H9 (cell line): ENCODE data around the gene BRMS1. TPM values are rescaled to one million over a fixed set of nuclear protein-coding genes. Genes with fewer than 3 reads are reported as not detected.

Source experiments
- DNase-seq: peaks from one replicate; pipeline ENCODE4 v3.0.0-alpha.2; 2017
- H2AFZ ChIP-seq: one replicate; pipeline ENCODE4 v1.6.1; 2013; ENCODE audit warnings: mild to moderate bottlenecking, low read length, control low read depth, moderate library complexity
- H2AK5ac ChIP-seq: 2 replicates; pipeline ENCODE4 v1.6.1; 2013; ENCODE audit warnings: low read length, control low read depth, mixed read lengths; ENCODE audit not compliant: insufficient read length
- H2BK120ac ChIP-seq: one replicate; pipeline ENCODE4 v1.6.1; 2013; ENCODE audit warnings: low read depth, mild to moderate bottlenecking, low read length, control low read depth, inconsistent platforms; ENCODE audit not compliant: poor library complexity, severe bottlenecking
- H2BK12ac ChIP-seq: 2 replicates; pipeline ENCODE4 v1.6.1; 2013; ENCODE audit warnings: low read length, control low read depth, mixed read lengths, low read depth; ENCODE audit not compliant: insufficient read length
- H2BK15ac ChIP-seq: 2 replicates; pipeline ENCODE4 v1.6.1; 2013; ENCODE audit warnings: low read depth, low read length, control low read depth
- H2BK20ac ChIP-seq: one replicate; pipeline ENCODE4 v1.6.1; 2013; ENCODE audit warnings: low read depth, mild to moderate bottlenecking, low read length, control low read depth, inconsistent platforms; ENCODE audit not compliant: poor library complexity, severe bottlenecking
- H2BK5ac ChIP-seq: 2 replicates; pipeline ENCODE4 v1.6.1; 2013; ENCODE audit warnings: low read length, control low read depth, mixed read lengths; ENCODE audit not compliant: insufficient read length
- H3K14ac ChIP-seq: 2 replicates; pipeline ENCODE4 v1.6.1; 2013; ENCODE audit warnings: low read length, control low read depth; ENCODE audit not compliant: insufficient read depth
- H3K18ac ChIP-seq: 2 replicates; pipeline ENCODE4 v1.6.1; 2013; ENCODE audit warnings: low read depth, mild to moderate bottlenecking, mixed read lengths, low read length, control low read depth; ENCODE audit not compliant: insufficient read length
- H3K23ac ChIP-seq: 2 replicates; pipeline ENCODE4 v1.6.1; 2013; ENCODE audit warnings: low read length, control low read depth, mixed read lengths, low read depth; ENCODE audit not compliant: insufficient read length
- H3K23me2 ChIP-seq: 2 replicates; pipeline ENCODE4 v1.6.1; 2013; ENCODE audit warnings: low read depth, mild to moderate bottlenecking, mixed read lengths, low read length, control low read depth; ENCODE audit not compliant: insufficient read length, poor library complexity, severe bottlenecking
- H3K27ac ChIP-seq: 2 replicates; pipeline ENCODE4 v1.5.1; 2013; ENCODE audit warnings: low read length, control low read depth, mixed read lengths, low read depth; ENCODE audit not compliant: insufficient read length
- H3K27me3 ChIP-seq: 2 replicates; pipeline ENCODE4 v1.6.1; 2013; ENCODE audit warnings: low read length, control low read depth, inconsistent platforms; ENCODE audit not compliant: insufficient read depth
- H3K4ac ChIP-seq: 2 replicates; pipeline ENCODE4 v1.6.1; 2013; ENCODE audit warnings: low read depth, mild to moderate bottlenecking, control low read depth, inconsistent platforms, low read length, moderate library complexity
- H3K4me1 ChIP-seq: 2 replicates; pipeline ENCODE4 v1.6.1; 2013; ENCODE audit warnings: low read length, control low read depth, inconsistent platforms; ENCODE audit not compliant: insufficient read depth
- H3K4me2 ChIP-seq: 2 replicates; pipeline ENCODE4 v1.6.1; 2013; ENCODE audit warnings: low read length, control low read depth, mixed read lengths; ENCODE audit not compliant: insufficient read length, insufficient read depth
- H3K56ac ChIP-seq: 2 replicates; pipeline ENCODE4 v1.6.1; 2013; ENCODE audit warnings: low read depth, mild to moderate bottlenecking, mixed read lengths, low read length, control low read depth; ENCODE audit not compliant: insufficient read length
- H3K79me1 ChIP-seq: 2 replicates; pipeline ENCODE4 v1.6.1; 2013; ENCODE audit warnings: low read depth, mild to moderate bottlenecking, moderate library complexity, low read length, control low read depth, inconsistent platforms; ENCODE audit not compliant: insufficient read depth, poor library complexity, severe bottlenecking
- H3K79me2 ChIP-seq: 2 replicates; pipeline ENCODE4 v1.6.1; 2013; ENCODE audit warnings: low read length, control low read depth, inconsistent platforms; ENCODE audit not compliant: insufficient read depth
- H3K9ac ChIP-seq: 2 replicates; pipeline ENCODE4 v1.6.1; 2013; ENCODE audit warnings: low read length, control low read depth, mixed read lengths; ENCODE audit not compliant: insufficient read length; ENCODE audit errors: extremely low read depth
- H3K9me3 ChIP-seq: one replicate; pipeline ENCODE4 v1.6.1; 2013; ENCODE audit warnings: low read depth, low read length, inconsistent platforms; ENCODE audit not compliant: control insufficient read depth
- H3T11ph ChIP-seq: one replicate; pipeline ENCODE4 v1.6.1; 2013; ENCODE audit warnings: mild to moderate bottlenecking, low read length, control low read depth, inconsistent platforms
- H4K20me1 ChIP-seq: one replicate; pipeline ENCODE4 v1.6.1; 2013; ENCODE audit not compliant: control insufficient read depth, insufficient read length, insufficient read depth
- H4K5ac ChIP-seq: 2 replicates; pipeline ENCODE4 v1.6.1; 2013; ENCODE audit warnings: low read depth, mild to moderate bottlenecking, mixed read lengths, low read length, control low read depth; ENCODE audit not compliant: insufficient read length
- H4K8ac ChIP-seq: replicated peaks from 2 replicates; pipeline ENCODE4 v1.6.1; 2013; ENCODE audit warnings: low read length, control low read depth, mixed read lengths, low read depth; ENCODE audit not compliant: insufficient read length
- H4K91ac ChIP-seq: 2 replicates; pipeline ENCODE4 v1.6.1; 2013; ENCODE audit warnings: low read depth, mild to moderate bottlenecking, moderate library complexity, mixed read lengths, low read length, control low read depth; ENCODE audit not compliant: insufficient read length
- H3K27ac Mint-ChIP-seq, 3 experiments: 2 replicates in 2 of 3; 3 replicates in 1 of 3; pipeline ENCODE4 v1.8.0; 2020 to 2021; ENCODE audit warnings: mixed read lengths in 3 of 3, mild to moderate bottlenecking in 1 of 3, moderate library complexity in 1 of 3
- H3K27me3 Mint-ChIP-seq: 2 replicates; pipeline ENCODE4 v1.8.0; 2021; ENCODE audit warnings: low read depth, mild to moderate bottlenecking, moderate library complexity, mixed read lengths
- H3K36me3 Mint-ChIP-seq, 3 experiments: 2 replicates in 2 of 3; 3 replicates in 1 of 3; pipeline ENCODE4 v1.8.0; 2020 to 2021; ENCODE audit warnings: low read depth in 3 of 3, mixed read lengths in 3 of 3; ENCODE audit not compliant: insufficient read depth in 1 of 3
- H3K4me1 Mint-ChIP-seq, 2 experiments: 2 replicates each; pipeline ENCODE4 v1.8.0; 2020; ENCODE audit warnings: mixed read lengths in 2 of 2
- H3K4me3 Mint-ChIP-seq, 2 experiments: 2 replicates in 1 of 2; 3 replicates in 1 of 2; pipeline ENCODE4 v1.8.0; 2020 to 2021; ENCODE audit warnings: mild to moderate bottlenecking in 2 of 2, mixed read lengths in 2 of 2, moderate library complexity in 1 of 2
- H3K9me3 Mint-ChIP-seq, 2 experiments: 2 replicates in 1 of 2; 3 replicates in 1 of 2; pipeline ENCODE4 v1.8.0; 2020; ENCODE audit warnings: mild to moderate bottlenecking in 2 of 2, mixed read lengths in 2 of 2, moderate library complexity in 1 of 2
- CTCF ChIP-seq: fragments of 200-600 bp; sonication (generic); conservative IDR thresholded peaks from 3 replicates; pipeline ENCODE4 v1.8.0; 2021; ENCODE audit warnings: antibody characterized with exemption, mild to moderate bottlenecking
- WGBS: extraction: QIAGEN DNeasy Blood & Tissue Kit; methylation state at CpG from one replicate; pipeline ENCODE4 v1.1.7; 2013; ENCODE audit warnings: missing lambda C conversion rate, low lambda C conversion rate, mixed read lengths; ENCODE audit not compliant: insufficient read length; ENCODE audit errors: extremely low coverage; 5-methylcytosine and 5-hydroxymethylcytosine counted together
- total RNA-seq: library from RNA; stranded (reverse); gene quantifications from 2 replicates; pipeline ENCODE4 v1.2.1, GENCODE V29; 2021

Gene BRMS1
- total RNA-seq, 1 experiment from 2014 or later: 50.1 TPM

DNA sequence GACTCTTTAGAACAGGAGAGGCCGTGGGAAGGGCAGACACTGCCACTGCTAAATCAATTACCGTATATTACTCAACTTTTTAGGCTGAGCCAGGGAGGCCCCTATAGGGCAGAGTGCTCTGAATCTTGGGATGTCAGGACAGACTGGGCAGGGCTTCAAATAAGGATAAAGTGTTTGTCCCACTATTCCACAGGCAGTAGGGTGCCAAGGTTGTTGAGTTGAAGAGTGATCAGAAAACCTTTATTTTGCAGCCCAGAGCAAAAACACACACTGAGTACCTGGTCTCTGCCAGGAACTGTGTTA, 4.1 kb upstream of the BRMS1 start:
- H3K79me1 ChIP-seq: no peaks in the 10 kb centered on the region
- Mint-ChIP-seq H3K4me3 (peak overlapping the region in 1 of 2 experiments; percentile 95; a peak in 3 of 5 replicates), H3K27me3 (peaks cover 4% of the 10 kb centered on the region), H3K4me1 (peaks cover 17 to 22% of the 10 kb centered on the region in 2 experiments), H3K27ac (no peak overlapping the region), H3K9me3 (peaks cover 0 to 3% of the 10 kb centered on the region in 2 experiments; a peak in 4 of 5 replicates), H3K36me3 (peaks cover 5 to 20% (median 19%) of the 10 kb centered on the region in 3 experiments)
- H2BK15ac ChIP-seq: no peak overlapping the region
- H3K4me1 ChIP-seq: no peaks in the 10 kb centered on the region
- no peak overlapping the region for H3K56ac ChIP-seq
- peaks cover 2% of the 10 kb centered on the region; the same call in 1 of the 2 replicates for H3K79me2 ChIP-seq
- H3K27ac ChIP-seq: no peak overlapping the region
- H2AK5ac ChIP-seq: no peak overlapping the region
- no peak overlapping the region for H4K91ac ChIP-seq
- H3K4ac ChIP-seq: no peak overlapping the region
- H3K9ac ChIP-seq: no peak overlapping the region
- no peak overlapping the region for H2BK12ac ChIP-seq
- no peak overlapping the region for H3K18ac ChIP-seq
- H3K27me3 ChIP-seq: no peaks in the 10 kb centered on the region
- peaks cover 18% of the 10 kb centered on the region for H3K23me2 ChIP-seq
- no peak overlapping the region for H2BK5ac ChIP-seq
- H3K9me3 ChIP-seq: no peaks in the 10 kb centered on the region
- H3K4me2 ChIP-seq: no peak overlapping the region
- H2BK20ac ChIP-seq: no peak overlapping the region
- H3K14ac ChIP-seq: no peak overlapping the region
- H3T11ph ChIP-seq: no peak overlapping the region
- no peak for TF ChIP-seq CTCF
- H2AFZ ChIP-seq: no peak overlapping the region
- no peak overlapping the region for H4K5ac ChIP-seq
- WGBS: no CpG with 5 or more reads among the region's 2 CpGs
- peaks cover 3% of the 10 kb centered on the region for H4K20me1 ChIP-seq
- no peak overlapping the region for H3K23ac ChIP-seq
- H4K8ac ChIP-seq: no peak overlapping the region
- no peak overlapping the region for H2BK120ac ChIP-seq
- no peak for DNase-seq
